A673 (cell line): Measurements from ENCODE around the gene TCL1B. TPM values are rescaled to one million over a fixed set of nuclear protein-coding genes. Genes with fewer than 3 reads are reported as not detected.
A peak's percentile ranks its signal among the peaks of the same experiment; 100 is the strongest.

Experiments used
- BruUV-seq: library from RNA; stranded (reverse); fragments of 400-500 nt; replicated peaks from 2 replicates; lab custom pipeline; 2021; lab: Mats Ljungman, UMichigan
- CTCF ChIA-PET: fragments of 300-600 bp; sonication (Branson Sonifier 250); formaldehyde crosslinking; loops from one replicate; lab custom pipeline; 2022; ENCODE audit warnings: antibody characterized with exemption; lab: Charles Lee
- POLR2A ChIA-PET: fragments of 300-600 bp; sonication (Branson Sonifier 250); formaldehyde crosslinking; loops from one replicate; lab custom pipeline; 2022; ENCODE audit warnings: antibody characterized with exemption; ENCODE audit not compliant: low non-redundant PET; lab: Charles Lee
- DNase-seq: peaks from one replicate; pipeline ENCODE4 v3.0.0-alpha.2; 2015; ENCODE audit warnings: low spot score
- H3K27ac ChIP-seq: fragments of 200-600 bp; sonication (generic); 2 replicates; pipeline ENCODE4 v1.5.1; 2016; ENCODE audit warnings: mixed run types, low read depth, mild to moderate bottlenecking, mixed read lengths, antibody characterized with exemption, low read length; ENCODE audit not compliant: poor library complexity, severe bottlenecking
- H3K27me3 ChIP-seq: fragments of 200-600 bp; sonication (generic); replicated peaks from 2 replicates; pipeline ENCODE4 v1.6.1; 2017; ENCODE audit warnings: mixed run types, low read depth, mild to moderate bottlenecking, mixed read lengths, antibody characterized with exemption, low read length; ENCODE audit not compliant: insufficient read depth, poor library complexity
- H3K36me3 ChIP-seq: fragments of 200-600 bp; sonication (generic); 2 replicates; pipeline ENCODE4 v1.6.1; 2016; ENCODE audit warnings: mixed run types, mild to moderate bottlenecking, mixed read lengths, antibody characterized with exemption, low read length; ENCODE audit not compliant: insufficient read depth, poor library complexity, severe bottlenecking
- H3K4me1 ChIP-seq: fragments of 200-600 bp; sonication (generic); 2 replicates; pipeline ENCODE4 v1.6.1; 2017; ENCODE audit warnings: mixed run types, mild to moderate bottlenecking, mixed read lengths, antibody characterized with exemption, low read length; ENCODE audit not compliant: insufficient read depth, poor library complexity, severe bottlenecking
- H3K4me3 ChIP-seq: fragments of 200-600 bp; sonication (generic); 2 replicates; pipeline ENCODE4 v1.5.1; 2016; ENCODE audit warnings: low read depth, mixed run types, mild to moderate bottlenecking, mixed read lengths, low read length; ENCODE audit not compliant: poor library complexity, severe bottlenecking
- H3K9me3 ChIP-seq: fragments of 200-600 bp; sonication (generic); 2 replicates; pipeline ENCODE4 v1.6.1; 2016; ENCODE audit warnings: mixed run types, low read depth, mild to moderate bottlenecking, mixed read lengths, antibody characterized with exemption, low read length; ENCODE audit not compliant: poor library complexity, severe bottlenecking
- EZH2 ChIP-seq: fragments of 200-600 bp; sonication (generic); IDR thresholded peaks from 2 replicates; pipeline ENCODE4 v1.6.1; 2017; ENCODE audit warnings: borderline replicate concordance, low read depth, mild to moderate bottlenecking, mixed read lengths, antibody characterized with exemption, low read length; ENCODE audit not compliant: poor library complexity, severe bottlenecking
- intact Hi-C: fragments of 100-400 bp; cut with micrococcal nuclease; formaldehyde crosslinking; loops from one replicate; pipeline ENCODE4 v1.10.0; 2022; ENCODE audit not compliant: unreplicated experiment
- total RNA-seq: library from RNA; stranded (reverse); gene quantifications from 2 replicates; pipeline ENCODE4 v1.2.3, GENCODE V29; 2021
- TF ChIP-seq, protein P1 (sequence below): fragments of 300-800, 200-600 bp; sonication (generic); conservative IDR thresholded peaks from 2 replicates; pipeline ENCODE4 v1.5.1; 2017; ENCODE audit warnings: low read depth, mild to moderate bottlenecking, antibody characterized with exemption, low read length, moderate library complexity, mixed read lengths

TCL1B gene
- total RNA-seq, 1 experiment from 2014 or later, result 1.1 TPM

DNA sequence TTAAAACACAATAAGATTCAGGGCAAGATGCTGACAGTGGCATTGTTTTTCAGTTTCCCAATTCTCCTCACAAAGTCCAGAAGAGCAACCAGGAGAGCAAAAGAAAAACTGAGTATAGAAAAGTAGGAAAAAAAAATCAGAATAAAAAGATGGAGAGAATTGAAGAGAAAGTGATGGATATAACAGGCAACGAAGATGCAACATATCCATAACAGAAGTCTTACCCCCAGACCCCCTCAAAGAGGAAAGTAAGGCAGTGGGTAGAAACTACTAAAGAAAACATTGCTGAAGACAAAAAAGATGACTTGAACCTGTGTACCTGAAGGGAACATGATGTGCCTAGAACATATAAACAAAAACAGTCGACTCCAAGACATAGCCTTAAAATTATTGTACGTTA lies 17.1 kb downstream of the TCL1B start:
- H3K27me3 ChIP-seq, result no peaks in the 10 kb centered on the region

DNA sequence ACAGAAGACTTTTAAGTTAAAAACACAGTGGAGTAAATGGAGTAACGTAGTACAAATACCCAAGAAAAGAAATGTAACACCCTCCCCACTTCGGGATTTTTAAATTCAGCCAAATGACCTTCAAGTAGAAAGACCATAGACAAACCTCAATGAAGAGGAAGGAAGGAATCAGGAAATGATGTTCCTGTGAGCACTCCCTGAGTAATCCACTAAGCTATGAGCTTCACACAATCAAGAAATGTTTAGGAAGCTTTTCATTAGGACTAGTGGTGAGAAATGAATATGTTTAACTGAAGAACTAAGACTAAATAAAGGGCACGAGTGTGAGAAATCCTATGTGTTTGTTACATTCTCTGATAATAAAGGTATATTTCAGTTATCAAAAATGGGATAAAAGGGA lies 17.6 kb downstream of the TCL1B start:
- ChIA-PET POLR2A (no interaction called here), CTCF (interaction anchor here (0.6 kb wide), 1 partner anchor 202 kb away, joined by 5 read pairs; no protein-coding TSS in a partner anchor)
- intact Hi-C loops, result no loop called here
- BruUV-seq, result no TSS peak
- DNase-seq, result peak; percentile 31
- Histone ChIP-seq H3K4me3 (no peak overlapping the region), H3K27ac (no peak overlapping the region), H3K27me3 (no peaks in the 10 kb centered on the region), H3K9me3 (no peaks in the 10 kb centered on the region), H3K36me3 (no peaks in the 10 kb centered on the region), H3K4me1 (peaks cover 10% of the 10 kb centered on the region)
- TF ChIP-seq, protein P1, sequence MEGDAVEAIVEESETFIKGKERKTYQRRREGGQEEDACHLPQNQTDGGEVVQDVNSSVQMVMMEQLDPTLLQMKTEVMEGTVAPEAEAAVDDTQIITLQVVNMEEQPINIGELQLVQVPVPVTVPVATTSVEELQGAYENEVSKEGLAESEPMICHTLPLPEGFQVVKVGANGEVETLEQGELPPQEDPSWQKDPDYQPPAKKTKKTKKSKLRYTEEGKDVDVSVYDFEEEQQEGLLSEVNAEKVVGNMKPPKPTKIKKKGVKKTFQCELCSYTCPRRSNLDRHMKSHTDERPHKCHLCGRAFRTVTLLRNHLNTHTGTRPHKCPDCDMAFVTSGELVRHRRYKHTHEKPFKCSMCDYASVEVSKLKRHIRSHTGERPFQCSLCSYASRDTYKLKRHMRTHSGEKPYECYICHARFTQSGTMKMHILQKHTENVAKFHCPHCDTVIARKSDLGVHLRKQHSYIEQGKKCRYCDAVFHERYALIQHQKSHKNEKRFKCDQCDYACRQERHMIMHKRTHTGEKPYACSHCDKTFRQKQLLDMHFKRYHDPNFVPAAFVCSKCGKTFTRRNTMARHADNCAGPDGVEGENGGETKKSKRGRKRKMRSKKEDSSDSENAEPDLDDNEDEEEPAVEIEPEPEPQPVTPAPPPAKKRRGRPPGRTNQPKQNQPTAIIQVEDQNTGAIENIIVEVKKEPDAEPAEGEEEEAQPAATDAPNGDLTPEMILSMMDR, result no peak
- no peak for TF ChIP-seq EZH2

More for the DNA sequence above, 17.1 kb downstream of the TCL1B start:
- TF ChIP-seq, protein P1, result no peak
- no peak for TF ChIP-seq EZH2
- CTCF ChIA-PET, result interaction anchor here (0.6 kb wide), 1 partner anchor 202 kb away, joined by 5 read pairs; no protein-coding TSS in a partner anchor
- no peak for DNase-seq
- H3K4me3 ChIP-seq, result no peak overlapping the region
- BruUV-seq, result no TSS peak
- H3K9me3 ChIP-seq, result no peaks in the 10 kb centered on the region
- H3K36me3 ChIP-seq, result no peaks in the 10 kb centered on the region
- H3K27ac ChIP-seq, result no peak overlapping the region
- peaks cover 10% of the 10 kb centered on the region for H3K4me1 ChIP-seq
- intact Hi-C loops, result no loop called here
- POLR2A ChIA-PET, result no interaction called here

DNA sequence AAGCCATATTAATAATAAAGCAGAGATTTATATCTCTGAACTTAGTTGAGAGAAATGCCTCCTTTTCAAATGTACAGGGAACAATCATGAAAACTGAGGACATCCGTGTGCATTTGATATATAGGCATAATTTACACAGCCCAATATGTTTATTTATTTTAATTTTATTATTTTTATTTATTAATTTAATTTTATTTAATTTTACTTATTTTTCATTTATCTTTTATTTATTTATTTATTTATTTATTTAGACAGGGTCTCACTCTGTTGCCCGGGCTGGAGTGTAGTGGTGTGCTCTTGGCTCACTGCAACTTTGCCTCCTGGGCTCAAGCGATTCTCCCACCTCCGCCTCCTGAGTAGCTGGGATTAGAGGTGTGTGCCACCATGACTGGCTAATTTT lies 19.3 kb downstream of the TCL1B start:
- H3K4me3 ChIP-seq, result no peak overlapping the region
- POLR2A ChIA-PET, result no interaction called here
- BruUV-seq, result no TSS peak
- no peak overlapping the region for H3K27ac ChIP-seq
- intact Hi-C loops, result no loop called here
- no peaks in the 10 kb centered on the region for H3K27me3 ChIP-seq
- CTCF ChIA-PET, result no interaction called here
- no peak for DNase-seq
- no peaks in the 10 kb centered on the region for H3K36me3 ChIP-seq
- H3K4me1 ChIP-seq, result peaks cover 10% of the 10 kb centered on the region
- no peaks in the 10 kb centered on the region for H3K9me3 ChIP-seq
- no peak for TF ChIP-seq EZH2
- TF ChIP-seq, protein P1, result no peak
